ENCODE data around the gene RAPGEF1.
"Not testable (repeated sequence)": the region's sequence is repeated elsewhere in the genome, so short reads cannot be mapped to it uniquely, and the experiment has no call there.

Gene RAPGEF1

GRCh38 chr9:131753751-131754150, 13.9 kb upstream of the RAPGEF1 start:
- not testable (repeated sequence) for DNase-seq (ENCODE audit: extremely low read depth in 1 of 2, low read depth in 1 of 2)

DNA sequence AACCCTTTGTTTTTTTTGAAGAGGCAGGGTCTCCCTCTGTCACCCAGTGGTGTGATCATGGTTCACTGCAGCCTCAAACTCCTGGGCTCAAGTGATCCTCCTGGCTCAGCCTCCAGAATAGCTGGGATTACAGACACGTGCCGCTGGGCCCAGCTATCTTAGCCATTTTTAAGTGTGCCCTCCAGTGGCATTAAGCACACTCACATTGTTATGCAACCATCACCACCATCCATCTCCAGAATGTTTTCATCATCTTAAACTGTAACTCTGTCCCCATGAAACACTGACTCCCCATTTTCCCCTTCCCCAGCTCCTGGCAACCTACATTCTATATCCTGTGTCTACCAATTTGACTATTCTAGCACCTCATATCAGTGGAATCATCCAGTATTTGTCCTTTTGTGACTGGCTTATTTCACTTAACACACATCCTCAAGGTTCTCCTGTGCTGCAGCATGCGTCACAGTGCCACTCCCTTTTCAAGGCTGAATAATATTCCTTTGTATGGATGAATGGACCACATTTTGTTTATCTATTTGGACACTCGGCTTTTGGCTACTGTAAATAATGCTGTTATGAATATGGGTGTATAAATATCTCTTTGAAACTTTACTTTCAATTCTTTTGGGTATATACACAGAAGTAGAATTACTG, 12.5 kb upstream of the RAPGEF1 start:
- no peak for DNase-seq (ENCODE audit: extremely low read depth in 1 of 2, low read depth in 1 of 2)

GRCh38 chr9:131748411-131748955, 8.6 kb upstream of the RAPGEF1 start:
- no peak for DNase-seq (ENCODE audit: extremely low read depth in 1 of 2, low read depth in 1 of 2)

- no peak for DNase-seq (ENCODE audit: extremely low read depth in 1 of 2, low read depth in 1 of 2)
Observed at GRCh38 chr9:131747352-131747751, 7.5 kb upstream of the RAPGEF1 start.

- no peak for DNase-seq (ENCODE audit: extremely low read depth in 1 of 2, low read depth in 1 of 2)
Observed at GRCh38 chr9:131745610-131746009, 5.7 kb upstream of the RAPGEF1 start.

DNA sequence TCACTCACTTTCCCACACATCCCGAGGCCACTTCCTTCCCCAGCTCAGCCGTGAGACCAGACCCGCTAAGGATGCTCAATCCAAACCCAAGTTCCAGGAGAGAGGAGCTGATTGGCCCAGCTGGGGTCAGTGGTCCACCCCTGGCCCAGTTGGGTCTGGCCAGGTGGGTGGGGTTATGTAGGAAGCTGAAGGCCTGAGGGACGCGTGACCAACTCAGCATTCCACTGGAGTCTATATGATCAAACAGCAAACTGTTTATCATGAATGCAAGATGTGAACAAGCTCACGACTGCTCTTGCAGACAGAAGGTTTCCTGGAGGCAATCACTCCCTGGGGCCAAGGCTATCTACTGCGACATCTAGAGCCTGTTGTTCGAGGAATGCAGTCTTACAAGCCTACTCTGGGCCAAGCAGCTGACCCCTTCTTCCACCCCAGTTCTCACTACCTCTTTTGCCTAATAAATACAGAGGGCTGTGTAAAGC, 4.9 kb upstream of the RAPGEF1 start:
- no peak for DNase-seq (ENCODE audit: extremely low read depth in 1 of 2, low read depth in 1 of 2)

DNA sequence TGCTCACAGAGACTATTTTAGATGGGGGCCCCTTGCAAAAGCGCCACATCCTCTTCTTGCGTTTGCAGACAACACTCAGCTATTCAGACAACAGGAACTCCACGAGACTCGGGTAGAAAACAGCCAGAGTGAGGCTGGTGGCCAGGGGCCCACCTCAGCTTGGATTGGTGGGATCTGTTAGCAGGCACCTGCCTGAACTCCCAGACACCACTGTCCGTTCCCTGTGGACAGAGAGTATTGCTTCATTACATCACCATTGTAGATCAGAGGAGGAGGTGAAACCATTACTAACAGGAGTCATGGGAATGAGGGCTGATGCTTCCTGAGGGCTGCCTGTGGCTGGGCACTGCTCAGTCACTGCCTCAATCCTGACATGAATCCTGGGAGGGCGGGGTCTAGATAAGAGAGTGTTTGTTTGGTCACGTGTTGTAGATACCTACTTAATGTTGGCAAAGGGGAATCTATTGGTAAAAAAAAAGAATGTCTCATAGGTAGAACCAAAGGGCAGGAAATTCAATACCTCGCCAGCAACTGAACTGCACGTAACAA, 4.4 kb upstream of the RAPGEF1 start:
- no peak for DNase-seq (ENCODE audit: extremely low read depth in 1 of 2, low read depth in 1 of 2)

DNA sequence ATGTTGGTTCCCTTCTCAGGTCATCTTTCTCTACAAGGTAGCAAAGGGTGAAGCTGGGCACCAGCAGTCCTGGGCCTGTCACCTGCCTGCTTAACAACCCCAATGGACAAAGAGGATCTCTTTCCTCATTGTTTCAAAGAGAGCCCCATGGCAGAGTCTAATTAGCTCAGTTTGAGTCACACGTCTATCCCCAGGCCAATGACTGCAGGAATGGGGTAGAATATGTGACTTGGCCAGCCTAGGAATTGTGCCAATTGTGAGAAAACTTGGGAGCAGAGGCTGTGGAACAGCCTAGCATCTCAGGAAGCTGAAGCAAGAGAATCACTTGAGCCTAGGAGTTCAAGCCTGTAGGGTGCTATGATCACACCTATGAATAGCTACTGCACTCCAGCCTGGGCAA, 3.6 kb upstream of the RAPGEF1 start:
- DNase-seq (ENCODE audit: extremely low read depth in 1 of 2, low read depth in 1 of 2), result no peak

DNA sequence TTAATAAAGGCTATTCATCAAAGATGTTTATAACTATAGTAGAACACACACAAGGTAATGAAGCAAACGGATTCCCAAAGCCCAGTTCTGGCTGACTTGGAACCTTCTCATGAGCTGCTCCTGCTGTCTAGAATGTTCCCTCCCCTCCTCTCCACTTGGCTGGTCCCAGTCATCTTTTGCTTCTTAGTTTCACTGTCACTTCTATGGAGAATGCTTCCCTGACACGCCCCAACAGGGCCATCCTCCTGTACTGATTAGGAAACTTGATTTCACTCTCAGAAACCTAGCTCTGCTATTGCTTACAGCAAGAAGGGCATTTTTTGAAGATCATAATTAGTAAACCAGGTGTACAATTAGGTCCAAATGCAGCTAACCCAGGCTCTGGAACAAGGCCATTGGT, 3.2 kb upstream of the RAPGEF1 start:
- DNase-seq (ENCODE audit: extremely low read depth in 1 of 2, low read depth in 1 of 2), result no peak

- DNase-seq (ENCODE audit: extremely low read depth in 1 of 2, low read depth in 1 of 2), result no peak
Observed at GRCh38 chr9:131740898-131741297, 1.0 kb upstream of the RAPGEF1 start.

DNA sequence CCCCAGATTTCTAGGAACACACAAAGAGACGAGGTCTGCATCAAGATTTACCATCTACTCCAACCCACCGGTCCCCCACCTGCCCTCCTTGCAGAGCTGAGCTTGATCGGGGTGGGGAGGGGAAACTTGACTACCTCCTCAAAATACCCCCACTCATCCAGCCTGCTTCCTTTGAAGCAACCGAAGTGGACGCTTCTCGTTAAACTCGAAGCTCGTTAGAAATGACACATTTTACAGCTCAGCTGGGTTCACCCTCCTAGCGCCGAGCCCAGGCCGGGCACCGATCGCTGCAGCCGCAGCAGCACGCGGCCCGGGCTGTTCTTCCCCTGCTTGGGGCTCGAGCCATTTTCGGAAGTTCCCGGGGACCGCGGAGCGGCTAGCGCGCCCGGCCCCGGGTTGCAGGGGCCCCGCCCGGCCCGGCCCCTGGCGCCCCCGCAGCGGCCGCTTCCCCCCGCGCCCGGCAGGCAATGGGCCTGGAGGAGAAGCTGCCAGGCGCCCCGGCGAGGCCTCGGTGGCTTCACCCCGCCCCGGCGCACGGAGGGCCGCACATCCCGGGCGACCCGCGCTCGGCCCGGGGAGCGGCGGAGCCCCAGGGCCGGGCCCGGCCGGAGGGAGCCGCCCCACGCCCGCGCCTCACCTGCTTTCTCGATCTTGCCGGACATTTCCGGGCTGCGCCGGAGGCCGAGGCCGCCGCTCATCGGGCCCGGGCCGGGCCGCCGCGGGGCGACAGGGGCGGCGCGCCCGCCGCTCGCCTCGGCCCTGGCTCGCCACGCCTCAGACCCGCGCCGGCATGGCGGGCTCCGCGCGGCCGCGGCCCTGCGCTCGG, 530 bp downstream of the RAPGEF1 start:
- no peak for DNase-seq (ENCODE audit: extremely low read depth in 1 of 2, low read depth in 1 of 2)

GRCh38 chr9:131738293-131739132, 1.4 kb downstream of the RAPGEF1 start:
- no peak for DNase-seq (ENCODE audit: extremely low read depth in 1 of 2, low read depth in 1 of 2)

DNA sequence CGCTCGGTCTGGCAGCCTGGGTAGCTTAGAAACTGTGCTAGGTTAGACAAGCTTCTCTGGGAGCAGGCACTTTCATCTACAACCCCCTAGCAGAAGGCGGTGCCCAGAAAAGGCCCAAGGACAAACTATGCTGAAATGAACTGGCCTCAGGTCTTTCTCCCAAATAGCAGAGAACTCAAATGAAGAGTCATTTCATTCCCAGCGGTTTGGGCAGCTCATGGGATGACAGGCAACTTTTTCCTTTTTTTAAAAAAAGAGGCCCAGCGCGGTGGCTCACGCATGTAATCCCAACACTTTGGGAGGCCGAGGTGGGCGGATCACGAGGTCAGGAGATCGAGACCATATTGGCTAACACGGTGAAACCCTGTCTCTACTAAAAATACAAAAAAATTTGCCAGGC, 2.5 kb downstream of the RAPGEF1 start:
- no peak for DNase-seq (ENCODE audit: extremely low read depth in 1 of 2, low read depth in 1 of 2)

DNA sequence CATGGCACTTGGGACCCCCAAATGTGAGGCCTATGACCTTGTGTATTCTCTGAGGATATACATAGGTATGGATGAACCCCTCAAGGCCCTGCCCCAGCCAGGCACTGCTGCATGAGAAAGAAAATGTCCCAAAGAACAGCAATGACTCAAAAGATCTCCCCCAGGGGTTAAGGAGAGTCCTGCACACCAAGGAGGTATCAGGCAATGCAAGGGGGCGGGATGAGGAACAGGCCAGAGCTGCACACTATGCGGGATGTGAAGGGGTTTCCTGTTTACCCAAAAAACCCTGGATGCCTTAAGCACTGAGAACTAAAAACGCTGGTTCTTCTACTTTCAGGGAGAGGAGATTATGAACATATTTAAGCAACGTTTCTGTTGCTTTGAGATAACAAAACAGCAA, 3.4 kb downstream of the RAPGEF1 start:
- no peak for DNase-seq (ENCODE audit: extremely low read depth in 1 of 2, low read depth in 1 of 2)

DNA sequence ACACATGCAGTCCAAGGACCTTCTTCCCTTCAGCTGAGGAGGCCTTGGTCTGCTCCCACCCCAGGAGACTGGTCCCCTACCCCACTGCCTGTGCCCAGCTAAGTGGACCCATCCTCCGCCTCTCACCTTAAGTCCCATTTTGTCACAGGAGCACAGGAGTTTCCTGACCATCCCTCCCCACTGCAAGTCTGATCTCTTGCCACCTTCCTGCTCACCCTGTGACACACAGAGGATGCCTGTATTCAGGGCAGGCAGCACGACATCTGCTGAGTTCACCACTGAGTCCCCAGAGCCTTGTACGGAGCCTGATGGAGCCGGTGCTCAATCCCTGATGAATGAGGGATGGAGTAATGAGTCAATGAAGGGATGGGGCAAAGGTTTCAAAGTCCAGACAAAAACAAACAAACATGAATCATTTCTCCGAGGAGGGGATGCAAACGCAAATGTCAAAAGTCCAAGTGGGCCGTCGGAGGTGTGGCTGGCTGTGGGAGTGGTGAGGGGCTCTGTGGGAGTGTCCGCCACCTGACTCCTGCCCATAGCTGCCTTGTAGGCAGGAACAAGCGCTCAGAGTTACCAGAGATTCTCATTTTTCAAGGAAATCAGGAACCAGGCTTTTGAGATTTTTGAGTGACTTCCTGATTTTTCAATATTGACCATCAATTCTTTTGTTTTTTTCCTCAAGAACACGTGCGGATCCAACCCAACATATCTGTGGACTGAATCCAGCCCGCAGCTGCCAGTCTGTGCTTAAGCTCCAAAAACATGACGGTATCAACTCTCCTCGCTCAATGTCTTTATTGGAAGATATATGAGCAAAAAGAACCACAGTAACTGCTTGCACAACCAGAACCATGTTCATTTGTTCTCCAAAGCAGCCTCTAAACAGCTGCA, 4.4 kb downstream of the RAPGEF1 start:
- no peak for DNase-seq (ENCODE audit: extremely low read depth in 1 of 2, low read depth in 1 of 2)

DNA sequence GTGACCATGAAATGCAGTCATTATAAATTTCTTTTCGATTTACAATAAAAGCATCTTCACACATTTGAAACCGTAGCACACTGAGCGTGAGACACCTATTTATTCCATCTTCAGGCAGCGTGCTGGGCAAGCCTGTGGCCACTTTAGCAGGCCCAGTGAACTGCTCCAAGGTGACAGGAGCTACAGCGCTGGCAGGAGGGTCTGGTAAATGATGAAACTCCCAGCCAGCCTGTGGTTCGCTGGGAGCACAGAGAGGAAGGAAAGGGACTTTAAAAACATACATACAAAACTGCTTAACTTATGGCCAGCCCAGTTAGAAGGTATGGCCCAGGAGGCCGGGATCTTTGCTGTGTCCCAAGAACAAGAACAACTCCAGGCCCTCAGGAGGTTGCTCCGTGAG, 5.1 kb downstream of the RAPGEF1 start:
- DNase-seq (ENCODE audit: extremely low read depth in 1 of 2, low read depth in 1 of 2), result no peak

DNA sequence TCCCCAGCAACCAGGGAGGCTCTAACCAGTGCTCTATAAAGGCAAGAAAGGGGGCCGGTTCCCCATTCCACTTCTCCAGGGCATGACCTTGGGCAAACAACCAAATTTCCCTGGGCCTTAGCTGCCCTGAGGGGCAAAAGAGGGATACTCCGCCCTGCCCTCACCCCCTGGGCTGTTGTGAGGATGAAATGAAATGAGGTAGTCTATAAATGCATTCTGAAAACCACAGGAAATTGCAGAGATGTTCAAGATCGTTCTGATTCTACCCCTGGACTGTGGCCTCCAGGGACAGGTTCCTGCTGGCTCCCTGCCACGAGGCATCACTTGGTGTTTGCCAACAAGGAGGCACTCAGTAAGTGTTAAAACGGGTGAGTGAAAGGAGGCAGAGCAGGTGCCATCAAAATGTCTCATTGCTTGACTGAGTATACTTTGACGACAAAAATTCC, 5.7 kb downstream of the RAPGEF1 start:
- no peak for DNase-seq (ENCODE audit: extremely low read depth in 1 of 2, low read depth in 1 of 2)

- peak in 1 of 2 donors; percentile 48 for DNase-seq (ENCODE audit: extremely low read depth in 1 of 2, low read depth in 1 of 2)
Observed at GRCh38 chr9:131733541-131734061, 6.3 kb downstream of the RAPGEF1 start.

- no peak for DNase-seq (ENCODE audit: extremely low read depth in 1 of 2, low read depth in 1 of 2)
Observed at GRCh38 chr9:131732636-131733289, 7.1 kb downstream of the RAPGEF1 start.
